Keratinocyte (primary cell): Measurements from ENCODE around the gene OTOF.

Source experiments
- CTCF ChIP-seq, 3 experiments: IDR thresholded peaks in 1 of 3; conservative IDR thresholded peaks in 1 of 3; optimal IDR thresholded peaks in 1 of 3; 2 replicates in 2 of 3; 3 replicates in 1 of 3; pipeline versions ENCODE3 to v1.5.1; 2011; ENCODE audit warnings: low read length in 3 of 3, mild to moderate bottlenecking in 3 of 3, moderate library complexity in 2 of 3, control low read depth in 1 of 3, inconsistent platforms in 1 of 3; ENCODE audit not compliant: insufficient read depth in 2 of 3; ENCODE audit errors: extremely low read depth in 1 of 3
- EZH2 ChIP-seq: IDR thresholded peaks from one replicate; pipeline ENCODE4 v1.6.1; 2012; ENCODE audit warnings: inconsistent platforms, mild to moderate bottlenecking, low read length, moderate library complexity

DNA sequence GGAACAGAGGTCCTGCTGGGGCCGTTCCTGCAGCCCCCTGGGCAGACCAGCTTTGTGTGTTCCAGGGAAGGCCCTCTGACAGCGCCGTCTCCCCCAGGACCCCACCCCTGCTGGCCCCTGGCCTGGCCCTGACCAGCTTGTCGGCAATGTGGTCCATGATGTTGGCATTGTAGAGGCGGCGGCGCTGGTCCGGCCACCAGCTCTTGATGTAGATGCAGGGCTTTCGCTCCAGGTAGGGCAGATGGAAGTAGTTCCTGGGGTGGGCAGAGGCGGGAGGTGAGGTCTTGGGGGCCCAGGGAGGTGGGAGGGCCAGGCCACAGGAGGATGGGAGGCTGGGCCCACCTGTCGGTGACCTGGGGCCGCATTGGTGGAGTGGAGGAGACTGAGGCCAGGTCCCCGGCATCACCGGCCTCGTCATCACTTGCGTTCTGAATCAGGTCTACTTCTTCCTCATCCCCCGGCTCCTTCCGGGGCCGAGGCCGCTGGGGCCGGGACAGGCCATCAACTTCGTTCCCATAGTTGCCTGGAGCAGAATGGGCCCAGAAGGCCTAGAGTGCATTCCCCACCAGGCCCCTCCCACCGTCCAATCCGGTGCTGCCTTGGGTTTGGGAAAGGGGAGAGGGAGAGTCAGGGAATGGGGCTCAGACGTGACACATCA lies 1.3 kb upstream of the OTOF start:
- TF ChIP-seq CTCF (optimal IDR thresholded peaks at IDR 0.05 in 1 of 3, IDR thresholded peaks at IDR 0.05 in 1 of 3, conservative IDR thresholded peaks at IDR 0.05 in 1 of 3; ENCODE audit: extremely low read depth in 1 of 3, insufficient read depth in 2 of 3, low read length in 3 of 3) (no peak), EZH2 (no peak)
